Colonic mucosa (tissue), 4 donors: ENCODE measurements around the gene DUSP16. TPM values are rescaled to one million over a fixed set of nuclear protein-coding genes. Genes with fewer than 3 reads are reported as not detected.

Source experiments
- DNase-seq: peaks from one replicate; pipeline ENCODE4 v3.0.0-alpha.2; 2020
- H3K27ac ChIP-seq: fragments of 200-600 bp; one replicate; pipeline ENCODE4 v1.8.0; 2021
- H3K27me3 ChIP-seq: fragments of 200-600 bp; one replicate; pipeline ENCODE4 v1.8.0; 2021
- H3K36me3 ChIP-seq: fragments of 200-600 bp; one replicate; pipeline ENCODE4 v1.8.0; 2021
- H3K4me1 ChIP-seq: fragments of 200-600 bp; one replicate; pipeline ENCODE4 v1.8.0; 2021; ENCODE audit warnings: mild to moderate bottlenecking
- H3K4me3 ChIP-seq: fragments of 200-600 bp; one replicate; pipeline ENCODE4 v1.8.0; 2021
- H3K9ac ChIP-seq, 2 donors: one replicate each; pipeline ENCODE4 v1.7.0; 2013; ENCODE audit warnings: control low read depth in 2 of 2, low read depth in 2 of 2, low read length in 2 of 2
- H3K9me3 ChIP-seq: fragments of 200-600 bp; one replicate; pipeline ENCODE4 v1.8.0; 2021
- CTCF ChIP-seq: fragments of 200-600 bp; IDR thresholded peaks from one replicate; pipeline ENCODE4 v1.8.0; 2022; ENCODE audit warnings: antibody characterized with exemption, mild to moderate bottlenecking
- intact Hi-C: fragments of 100-400 bp; cut with DNase I; formaldehyde crosslinking; loops from one replicate; pipeline ENCODE4 v1.14.1; 2022
- total RNA-seq, 2 donors: library from RNA; stranded (reverse); fragmentation: NEBNext Ultra II Directional in 1 of 2; extraction: Animal tissue kit (Norgen Biotek cat#: 25700) in 1 of 2; gene quantifications; one replicate each; pipeline ENCODE4 v1.2.1, GENCODE V29; 2021
- donor health status: healthy.
- donor health status: DM: no; HTN: no; CAD: no.
- donor health status: DM: no; HTN: no; CAD: no.

The DUSP16 gene
- total RNA-seq, 2 donors from 2014 or later, result 47.5 to 60.2 TPM

- no peaks in the 10 kb centered on the region for H3K36me3 ChIP-seq
- no peak for TF ChIP-seq CTCF
- intact Hi-C loops, result no loop called here
- no peaks in the 10 kb centered on the region for H3K4me1 ChIP-seq
- H3K9ac ChIP-seq, result no peak overlapping the region
- H3K27ac ChIP-seq, result no peak overlapping the region
- no peak overlapping the region for H3K4me3 ChIP-seq
- DNase-seq, result no peak
- H3K9me3 ChIP-seq, result no peaks in the 10 kb centered on the region
- no peaks in the 10 kb centered on the region for H3K27me3 ChIP-seq
Measured at GRCh38 chr12:12470751-12471306, 91.8 kb downstream of the DUSP16 start.

- Histone ChIP-seq H3K27ac (no peak overlapping the region), H3K27me3 (no peaks in the 10 kb centered on the region), H3K9me3 (no peaks in the 10 kb centered on the region), H3K36me3 (no peaks in the 10 kb centered on the region), H3K4me3 (no peak overlapping the region), H3K4me1 (no peaks in the 10 kb centered on the region), H3K9ac (no peak overlapping the region)
- no peak for DNase-seq
- intact Hi-C loops, result no loop called here
- no peak for TF ChIP-seq CTCF
Measured at GRCh38 chr12:12469386-12469785, 93.3 kb downstream of the DUSP16 start.

- no peak overlapping the region for H3K27ac ChIP-seq
- H3K4me1 ChIP-seq, result no peaks in the 10 kb centered on the region
- no peak overlapping the region for H3K4me3 ChIP-seq
- H3K9ac ChIP-seq, result no peak overlapping the region
- no peak for DNase-seq
- intact Hi-C loops, result no loop called here
- no peak for TF ChIP-seq CTCF
- H3K27me3 ChIP-seq, result no peaks in the 10 kb centered on the region
- no peaks in the 10 kb centered on the region for H3K9me3 ChIP-seq
- H3K36me3 ChIP-seq, result no peaks in the 10 kb centered on the region
Measured at GRCh38 chr12:12468575-12468974, 94.1 kb downstream of the DUSP16 start.

GRCh38 chr12:12467688-12468261 is 94.9 kb downstream of the DUSP16 start:
- intact Hi-C loops, result no loop called here

GRCh38 chr12:12467264-12467663 is 95.4 kb downstream of the DUSP16 start:
- H3K27me3 ChIP-seq, result no peaks in the 10 kb centered on the region
- H3K4me3 ChIP-seq, result no peak overlapping the region
- intact Hi-C loops, result no loop called here
- no peak for DNase-seq
- no peaks in the 10 kb centered on the region for H3K4me1 ChIP-seq
- H3K9ac ChIP-seq, result no peak overlapping the region
- H3K9me3 ChIP-seq, result no peaks in the 10 kb centered on the region
- H3K36me3 ChIP-seq, result no peaks in the 10 kb centered on the region
- no peak overlapping the region for H3K27ac ChIP-seq
- no peak for TF ChIP-seq CTCF

More at GRCh38 chr12:12467688-12468261, 94.9 kb downstream of the DUSP16 start:
- H3K27ac ChIP-seq, result no peak overlapping the region
- H3K27me3 ChIP-seq, result no peaks in the 10 kb centered on the region
- H3K36me3 ChIP-seq, result no peaks in the 10 kb centered on the region
- no peak for DNase-seq
- H3K4me1 ChIP-seq, result no peaks in the 10 kb centered on the region
- TF ChIP-seq CTCF, result no peak
- peak overlapping the region in 1 of 2 donors; percentile 18 for H3K9ac ChIP-seq
- H3K9me3 ChIP-seq, result no peaks in the 10 kb centered on the region
- H3K4me3 ChIP-seq, result no peak overlapping the region
